Measurements from ENCODE around the gene ZNF487. TPM values are rescaled to one million over a fixed set of nuclear protein-coding genes. Genes with fewer than 3 reads are reported as not detected.

The ZNF487 gene
- total RNA-seq, 1 experiment from 2014 or later: 4.0 TPM

- ChIA-PET CTCF (no interaction called here), RAD21 (ENCODE audit: low non-redundant PET in 1 of 2, low total read pairs in 2 of 2, uncharacterized antibody in 2 of 2, unreplicated experiment in 2 of 2) (no interaction called here), POLR2A (interaction anchor here (1.0 kb wide), 1 partner anchor 8 kb away, joined by 5 read pairs; no protein-coding TSS in a partner anchor)
- DNase-seq (ENCODE audit: low read depth, low spot score): no peak
- no peak overlapping the region for H2AFZ ChIP-seq (ENCODE audit: low read depth, low read length, poor library complexity, severe bottlenecking)
- H3K4me3 ChIP-seq (replicated peaks in 1 of 2; ENCODE audit: low read depth in 1 of 2, low read length in 2 of 2): no peak overlapping the region
- H3K9me3 ChIP-seq (ENCODE audit: control insufficient read depth in 1 of 2, insufficient read depth in 1 of 2, low read depth in 1 of 2, low read length in 2 of 2): no peaks in the 10 kb centered on the region
- peaks cover 37 to 42% of the 10 kb centered on the region in 2 experiments for H3K4me1 ChIP-seq (ENCODE audit: control insufficient read depth in 1 of 2, insufficient read depth in 2 of 2, low read length in 2 of 2)
- TF ChIP-seq CBX3 (IDR thresholded peaks at IDR 0.05; ENCODE audit: low read depth): no peak
- no peak for TF ChIP-seq TCF7L2 (IDR thresholded peaks at IDR 0.05; ENCODE audit: borderline replicate concordance, extremely low read depth, insufficient read depth, insufficient read length)
- no peak for TF ChIP-seq SIN3A (IDR thresholded peaks at IDR 0.05; ENCODE audit: low read depth)
- no peak for TF ChIP-seq ZFX (IDR thresholded peaks at IDR 0.05)
- TF ChIP-seq EZH2 (IDR thresholded peaks at IDR 0.05): no peak
- TF ChIP-seq, protein P1, sequence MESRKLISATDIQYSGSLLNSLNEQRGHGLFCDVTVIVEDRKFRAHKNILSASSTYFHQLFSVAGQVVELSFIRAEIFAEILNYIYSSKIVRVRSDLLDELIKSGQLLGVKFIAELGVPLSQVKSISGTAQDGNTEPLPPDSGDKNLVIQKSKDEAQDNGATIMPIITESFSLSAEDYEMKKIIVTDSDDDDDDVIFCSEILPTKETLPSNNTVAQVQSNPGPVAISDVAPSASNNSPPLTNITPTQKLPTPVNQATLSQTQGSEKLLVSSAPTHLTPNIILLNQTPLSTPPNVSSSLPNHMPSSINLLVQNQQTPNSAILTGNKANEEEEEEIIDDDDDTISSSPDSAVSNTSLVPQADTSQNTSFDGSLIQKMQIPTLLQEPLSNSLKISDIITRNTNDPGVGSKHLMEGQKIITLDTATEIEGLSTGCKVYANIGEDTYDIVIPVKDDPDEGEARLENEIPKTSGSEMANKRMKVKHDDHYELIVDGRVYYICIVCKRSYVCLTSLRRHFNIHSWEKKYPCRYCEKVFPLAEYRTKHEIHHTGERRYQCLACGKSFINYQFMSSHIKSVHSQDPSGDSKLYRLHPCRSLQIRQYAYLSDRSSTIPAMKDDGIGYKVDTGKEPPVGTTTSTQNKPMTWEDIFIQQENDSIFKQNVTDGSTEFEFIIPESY (IDR thresholded peaks at IDR 0.05; ENCODE audit: extremely low read depth, insufficient replicate concordance, low read length): no peak
- TF ChIP-seq JUND (IDR thresholded peaks at IDR 0.05): no peak
- no peak for TF ChIP-seq CEBPB (IDR thresholded peaks at IDR 0.05; ENCODE audit: low read depth)
- no peak for TF ChIP-seq POLR2AphosphoS5 (IDR thresholded peaks at IDR 0.05; ENCODE audit: low read depth, low read length)
- TF ChIP-seq ZNF274 (IDR thresholded peaks at IDR 0.05; ENCODE audit: low read depth, low read length): no peak
- TF ChIP-seq SRF (IDR thresholded peaks at IDR 0.05; ENCODE audit: low read depth): no peak
- TF ChIP-seq YY1 (IDR thresholded peaks at IDR 0.05; ENCODE audit: extremely low read depth, insufficient replicate concordance, low read depth, low read length): no peak
- TF ChIP-seq, protein P2, sequence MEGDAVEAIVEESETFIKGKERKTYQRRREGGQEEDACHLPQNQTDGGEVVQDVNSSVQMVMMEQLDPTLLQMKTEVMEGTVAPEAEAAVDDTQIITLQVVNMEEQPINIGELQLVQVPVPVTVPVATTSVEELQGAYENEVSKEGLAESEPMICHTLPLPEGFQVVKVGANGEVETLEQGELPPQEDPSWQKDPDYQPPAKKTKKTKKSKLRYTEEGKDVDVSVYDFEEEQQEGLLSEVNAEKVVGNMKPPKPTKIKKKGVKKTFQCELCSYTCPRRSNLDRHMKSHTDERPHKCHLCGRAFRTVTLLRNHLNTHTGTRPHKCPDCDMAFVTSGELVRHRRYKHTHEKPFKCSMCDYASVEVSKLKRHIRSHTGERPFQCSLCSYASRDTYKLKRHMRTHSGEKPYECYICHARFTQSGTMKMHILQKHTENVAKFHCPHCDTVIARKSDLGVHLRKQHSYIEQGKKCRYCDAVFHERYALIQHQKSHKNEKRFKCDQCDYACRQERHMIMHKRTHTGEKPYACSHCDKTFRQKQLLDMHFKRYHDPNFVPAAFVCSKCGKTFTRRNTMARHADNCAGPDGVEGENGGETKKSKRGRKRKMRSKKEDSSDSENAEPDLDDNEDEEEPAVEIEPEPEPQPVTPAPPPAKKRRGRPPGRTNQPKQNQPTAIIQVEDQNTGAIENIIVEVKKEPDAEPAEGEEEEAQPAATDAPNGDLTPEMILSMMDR (IDR thresholded peaks at IDR 0.05 in 2 of 3, conservative IDR thresholded peaks at IDR 0.05 in 1 of 3; ENCODE audit: borderline replicate concordance in 1 of 3, insufficient read depth in 1 of 3, low read depth in 2 of 3, low read length in 2 of 3): no peak
- TF ChIP-seq EGR1 (IDR thresholded peaks at IDR 0.05; ENCODE audit: low read depth): no peak
- no peak for TF ChIP-seq REST (IDR thresholded peaks at IDR 0.05; ENCODE audit: low read depth)
- no peak for TF ChIP-seq EZH2phosphoT487 (IDR thresholded peaks at IDR 0.05; ENCODE audit: borderline replicate concordance)
- H3K9ac ChIP-seq (ENCODE audit: low read length): no peak overlapping the region
- no peak overlapping the region for H3K27ac ChIP-seq (ENCODE audit: low read depth, low read length)
- no peaks in the 10 kb centered on the region for H4K20me1 ChIP-seq (ENCODE audit: insufficient read depth)
- no peaks in the 10 kb centered on the region for H3K36me3 ChIP-seq (ENCODE audit: control insufficient read depth in 1 of 2, insufficient read depth in 2 of 2, low read length in 2 of 2)
- no peak for ATAC-seq
- no peaks in the 10 kb centered on the region for H3K27me3 ChIP-seq (ENCODE audit: insufficient read depth, low read length)
- no peaks in the 10 kb centered on the region for H3K9me2 ChIP-seq (ENCODE audit: insufficient read depth)
- H3K4me2 ChIP-seq (ENCODE audit: low read length): no peak overlapping the region
- H3K79me2 ChIP-seq (ENCODE audit: insufficient read depth, low read length): peaks cover 2% of the 10 kb centered on the region
- intact Hi-C loops (cut with micrococcal nuclease): no loop called here
- no TSS peak for BruUV-seq (replicated peaks)
Measured at GRCh38 chr10:43415544-43415943, 21.4 kb upstream of the ZNF487 start.

Measured in HCT116 (cell line).